K562 (cell line): ENCODE data around the gene ZNF316. TPM values are rescaled to one million over a fixed set of nuclear protein-coding genes. Genes with fewer than 3 reads are reported as not detected.

Experiments used
- HBP1 ChIP-seq: fragments of 450-650 bp; formaldehyde crosslinking; IDR thresholded peaks from 2 replicates; pipeline ENCODE4 v1.4.0; 2022; ENCODE audit warnings: missing genetic modification characterization
- IRF1 ChIP-seq: sonication (generic); formaldehyde crosslinking; IDR thresholded peaks from 2 replicates; pipeline ENCODE4 v1.8.0; 2022; ENCODE audit warnings: missing genetic modification reagents, mild to moderate bottlenecking, borderline replicate concordance
- IRF2 ChIP-seq: sonication (generic); formaldehyde crosslinking; IDR thresholded peaks from 2 replicates; pipeline ENCODE4 v1.8.1; 2022; ENCODE audit warnings: mild to moderate bottlenecking, missing genetic modification reagents
- KDM2B ChIP-seq: fragments of 250-450 bp; sonication (Bioruptor Pico); IDR thresholded peaks from 2 replicates; pipeline ENCODE4 v1.8.0; 2021; ENCODE audit warnings: mild to moderate bottlenecking, moderate library complexity
- MED1 ChIP-seq: sonication (generic); formaldehyde crosslinking; IDR thresholded peaks from 2 replicates; pipeline ENCODE4 v1.8.1; 2023; ENCODE audit warnings: missing genetic modification reagents, borderline replicate concordance
- MEIS2 ChIP-seq: fragments of 450-650 bp; IDR thresholded peaks from 2 replicates; pipeline ENCODE4 v1.6.1; 2014; ENCODE audit warnings: mild to moderate bottlenecking; ENCODE audit not compliant: partially characterized antibody
- MYBL2 ChIP-seq, 2 experiments: fragments of 450-650 bp in 1 of 2; sonication (generic) in 1 of 2; formaldehyde crosslinking in 1 of 2; IDR thresholded peaks; 2 replicates each; pipeline versions ENCODE4 v1.6.1 to v1.8.1; 2017 to 2022; ENCODE audit warnings: borderline replicate concordance in 1 of 2, inconsistent platforms in 1 of 2, low read depth in 1 of 2, mild to moderate bottlenecking in 1 of 2, missing genetic modification reagents in 1 of 2, moderate library complexity in 1 of 2
- NR2F6 ChIP-seq: fragments of 450-650 bp; formaldehyde crosslinking; IDR thresholded peaks from 2 replicates; pipeline ENCODE4 v1.4.0; 2020; ENCODE audit warnings: mild to moderate bottlenecking
- RBBP5 ChIP-seq: fragments of 200-600 bp; sonication (generic); IDR thresholded peaks from 2 replicates; pipeline ENCODE4 v1.6.1; 2012; ENCODE audit warnings: borderline replicate concordance, mild to moderate bottlenecking, low read length, control low read depth, inconsistent platforms; ENCODE audit not compliant: insufficient read depth, poor library complexity, severe bottlenecking
- RBM17 ChIP-seq: fragments of 200-400 bp; formaldehyde crosslinking; IDR thresholded peaks from 2 replicates; pipeline ENCODE4 v1.6.1; 2017; ENCODE audit warnings: low read depth, mild to moderate bottlenecking, low read length, borderline replicate concordance
- RBM39 ChIP-seq: fragments of 200-400 bp; formaldehyde crosslinking; optimal IDR thresholded peaks from 2 replicates; pipeline ENCODE3; 2018; ENCODE audit warnings: low read depth, low read length
- SMAD2 ChIP-seq: fragments of 150-350 bp; IDR thresholded peaks from 2 replicates; pipeline ENCODE4 v1.6.1; 2014; ENCODE audit warnings: low read depth, mild to moderate bottlenecking, low read length
- STAG1 ChIP-seq: sonication (generic); formaldehyde crosslinking; IDR thresholded peaks from 2 replicates; pipeline ENCODE4 v1.5.0; 2020; ENCODE audit warnings: missing genetic modification reagents, borderline replicate concordance
- TGIF2 ChIP-seq: sonication (generic); formaldehyde crosslinking; IDR thresholded peaks from 2 replicates; pipeline ENCODE4 v1.8.1; 2022; ENCODE audit warnings: mild to moderate bottlenecking, missing genetic modification reagents, moderate library complexity
- THRAP3 ChIP-seq: fragments of 450-650 bp; IDR thresholded peaks from 2 replicates; pipeline ENCODE4 v1.6.1; 2016; ENCODE audit warnings: mild to moderate bottlenecking, inconsistent platforms, borderline replicate concordance
- UBTF ChIP-seq, 2 experiments: IDR thresholded peaks; 2 replicates each; pipeline ENCODE4 v1.6.1; 2012; ENCODE audit warnings: improper control_type of control experiment in 2 of 2, low read depth in 2 of 2, low read length in 2 of 2, borderline replicate concordance in 1 of 2
- XRCC3 ChIP-seq: fragments of 450-650 bp; IDR thresholded peaks from 2 replicates; pipeline ENCODE4 v1.6.1; 2017; ENCODE audit warnings: mild to moderate bottlenecking, moderate library complexity
- ZBTB26 ChIP-seq: fragments of 450-650 bp; formaldehyde crosslinking; IDR thresholded peaks from 2 replicates; pipeline ENCODE4 v1.4.0; 2022; ENCODE audit warnings: missing genetic modification characterization
- ZNF12 ChIP-seq: sonication (generic); formaldehyde crosslinking; IDR thresholded peaks from 2 replicates; pipeline ENCODE4 v1.4.0; 2020; ENCODE audit warnings: mild to moderate bottlenecking, missing genetic modification reagents
- ZNF133 ChIP-seq: fragments of 250-450 bp; sonication (Bioruptor Pico); IDR thresholded peaks from 2 replicates; pipeline ENCODE4 v1.4.0; 2020; ENCODE audit warnings: mild to moderate bottlenecking
- ZNF212 ChIP-seq: fragments of 450-650 bp; formaldehyde crosslinking; IDR thresholded peaks from 2 replicates; pipeline ENCODE4 v1.4.0; 2020; ENCODE audit warnings: mild to moderate bottlenecking
- ZNF408 ChIP-seq: fragments of 250-450 bp; sonication (Bioruptor Pico); IDR thresholded peaks from 2 replicates; pipeline ENCODE4 v1.4.0; 2020; ENCODE audit warnings: low read depth, mild to moderate bottlenecking, moderate library complexity
- ZNF764 ChIP-seq: fragments of 250-450 bp; sonication (Bioruptor Pico); IDR thresholded peaks from 2 replicates; pipeline ENCODE4 v1.4.0; 2020; ENCODE audit warnings: low read depth, mild to moderate bottlenecking, moderate library complexity
- polyA plus RNA-seq, 8 experiments: library from polyadenylated mRNA; depleted of rRNA in 4 of 8; stranded (reverse) in 5 of 8; unstranded in 3 of 8; fragments of >200 nt; fragmentation: Nextera tagmentation in 2 of 8; fragmentation: Illumina TruSeq in 1 of 8; extraction: Ambion mirVana in 2 of 8; extraction: Trizol in 1 of 8; gene quantifications; 2 replicates each; pipeline versions ENCODE4 v1.2.1 to v1.2.3, GENCODE V29; 2011 to 2014; ENCODE audit warnings: inconsistent platforms in 1 of 8, missing spikeins in 1 of 8
- total RNA-seq, 7 experiments: library from RNA; depleted of rRNA in 6 of 7; stranded (reverse); fragments of >200 nt in 6 of 7; fragmentation: Illumina TruSeq in 2 of 7; extraction: Trizol in 2 of 7; gene quantifications; 2 replicates each; pipeline versions ENCODE4 v1.2.1 to v1.2.3, GENCODE V29; 2011 to 2021; ENCODE audit warnings: low replicate concordance in 1 of 7

Gene ZNF316
- total and polyA plus RNA-seq, 9 of the 15 experiments (the other 6 are each of a cell fraction or from before 2014, with no cell fraction given): 0.10 to 34.0 (median 8.6) TPM

GRCh38 chr7:6637544-6638229 lies 569 bp downstream of the ZNF316 start (continued):
- TF ChIP-seq UBTF (IDR thresholded peaks at IDR 0.05; ENCODE audit: borderline replicate concordance in 1 of 2, low read depth in 2 of 2, low read length in 2 of 2): 0 out of 4 replicates have a peak, but pooled peaks of 1 of the 2 experiments have one; percentile 5
- TF ChIP-seq RBM17: no peak
- no peak for TF ChIP-seq STAG1 (CRISPR knock-in tag)
- TF ChIP-seq THRAP3: no peak
- TF ChIP-seq TGIF2: no peak
- no peak for TF ChIP-seq MYBL2 (IDR thresholded peaks at IDR 0.05; ENCODE audit: low read depth)
- TF ChIP-seq MYBL2 (CRISPR knock-in tag; IDR thresholded peaks at IDR 0.05; ENCODE audit: borderline replicate concordance): no peak
- no peak for TF ChIP-seq SMAD2
- TF ChIP-seq RBBP5: peak; percentile 68
- no peak for TF ChIP-seq NR2F6 (CRISPR knock-in tag)
- no peak for TF ChIP-seq ZNF764 (CRISPR knock-in tag)
- no peak for TF ChIP-seq HBP1
- TF ChIP-seq MEIS2: peak; percentile 51
- no peak for TF ChIP-seq KDM2B (CRISPR knock-in tag)
- no peak for TF ChIP-seq ZNF212 (CRISPR knock-in tag)
- TF ChIP-seq XRCC3: no peak
- no peak for TF ChIP-seq ZBTB26 (CRISPR knock-in tag)
- TF ChIP-seq IRF2 (CRISPR knock-in tag): no peak
- no peak for TF ChIP-seq MED1 (CRISPR knock-in tag)
- TF ChIP-seq ZNF133 (CRISPR knock-in tag): no peak
- TF ChIP-seq RBM39: no peak
- TF ChIP-seq IRF1: no peak
- no peak for TF ChIP-seq ZNF408 (CRISPR knock-in tag)
- TF ChIP-seq ZNF12: no peak
